CD4-positive, alpha-beta T cell treated with Interleukin-2 at 100 ng/mL for 4 hours (primary cell): Measurements from ENCODE around the gene SNED1.
"Not testable (repeated sequence)": the region's sequence is repeated elsewhere in the genome, so short reads cannot be mapped to it uniquely, and the experiment has no call there.

Source experiments
- DNase-seq: peaks from one replicate; pipeline ENCODE4 v3.0.0-alpha.2; 2020; ENCODE audit warnings: low spot score

Gene SNED1

GRCh38 chr2:241087420-241088268 lies 89.2 kb downstream of the SNED1 start:
- no peak for DNase-seq

- DNase-seq = no peak
Measured at GRCh38 chr2:241088376-241088775, 90.0 kb downstream of the SNED1 start.

GRCh38 chr2:241088791-241089732 lies 90.6 kb downstream of the SNED1 start:
- DNase-seq = no peak

- no peak for DNase-seq
Measured at GRCh38 chr2:241091201-241091600, 92.8 kb downstream of the SNED1 start.

- DNase-seq = no peak
Measured at GRCh38 chr2:241091734-241092445, 93.5 kb downstream of the SNED1 start.

- no peak for DNase-seq
Measured at GRCh38 chr2:241092677-241093076, 94.3 kb downstream of the SNED1 start.

- not testable (repeated sequence) for DNase-seq
Measured at GRCh38 chr2:241093133-241093781, 94.8 kb downstream of the SNED1 start.

- no peak for DNase-seq
Measured at GRCh38 chr2:241094172-241094571, 95.8 kb downstream of the SNED1 start.

GRCh38 chr2:241094924-241095420 lies 96.6 kb downstream of the SNED1 start:
- DNase-seq = no peak

- DNase-seq = peak; percentile 71
Measured at GRCh38 chr2:241095594-241096290, 97.3 kb downstream of the SNED1 start.

GRCh38 chr2:241096979-241097378 lies 98.6 kb downstream of the SNED1 start:
- DNase-seq = no peak

- DNase-seq = no peak
Measured at GRCh38 chr2:241099246-241099645, 100.8 kb downstream of the SNED1 start.

- peak; percentile 88 for DNase-seq
Measured at GRCh38 chr2:241102239-241102803, 103.9 kb downstream of the SNED1 start, which contains the start of gene MTERF4. Gene MTERF4, minus strand, starts transcription at chr2:241102287. Its CDS starts 14 bp downstream, at chr2:241102273.

GRCh38 chr2:241103176-241103595 lies 104.8 kb downstream of the SNED1 start:
- DNase-seq = no peak

GRCh38 chr2:241104611-241105010 lies 106.2 kb downstream of the SNED1 start:
- not testable (repeated sequence) for DNase-seq

- no peak for DNase-seq
Measured at GRCh38 chr2:241105641-241106040, 107.2 kb downstream of the SNED1 start.

- no peak for DNase-seq
Measured at GRCh38 chr2:241107031-241107783, 108.8 kb downstream of the SNED1 start.

- DNase-seq = peak; percentile 48
Measured at GRCh38 chr2:241108271-241109209, 110.1 kb downstream of the SNED1 start.
